HT1080 (cell line): Measurements from ENCODE around the gene INAVA. TPM values are rescaled to one million over a fixed set of nuclear protein-coding genes. Genes with fewer than 3 reads are reported as not detected.
A peak's percentile ranks its signal among the peaks of the same experiment; 100 is the strongest.
"Not testable (repeated sequence)": the region's sequence is repeated elsewhere in the genome, so short reads cannot be mapped to it uniquely, and the experiment has no call there.

ENCODE experiments used
- DNase-seq: peaks from one replicate; pipeline ENCODE4 v3.0.0-alpha.2; 2015; ENCODE audit warnings: low read depth
- small RNA-seq: library from RNA; depleted of rRNA; stranded (forward); fragments of <200 nt; gene quantifications from one replicate; pipeline ENCODE3, GENCODE V24; 2014
- total RNA-seq: library from RNA; depleted of rRNA; stranded (reverse); fragments of >200 nt; shearing (Covaris generic); gene quantifications from 2 replicates; pipeline ENCODE4 v1.2.3, GENCODE V29; 2014; rRNA removed

Gene INAVA
- total RNA-seq, 1 experiment from 2014 or later: not detected

GRCh38 chr1:200962151-200962550 lies 67.5 kb downstream of the INAVA start:
- not testable (repeated sequence) for DNase-seq

- no peak for DNase-seq
These were observed 67.9 kb downstream of the INAVA start for GRCh38 chr1:200962631-200963030.

- DNase-seq: peak; percentile 39
These were observed 68.4 kb downstream of the INAVA start for GRCh38 chr1:200963076-200963475.

GRCh38 chr1:200963888-200964287 lies 69.2 kb downstream of the INAVA start:
- not testable (repeated sequence) for DNase-seq

Small RNA genes lying within 50 kb of the gene (small RNA-seq; reads per million reads assigned to genes)
- not detected for gene RNU6-704P

Other genes starting within 250 kb of the INAVA start
- 12.6 and 13.8 TPM in 2 replicates for gene DDX59, start 225.0 kb upstream of the INAVA start, total RNA-seq
- gene CAMSAP2, start 156.0 kb upstream of the INAVA start, total RNA-seq: 17.0 and 17.8 TPM in 2 replicates
- not detected in 2 replicates for gene GPR25, start 21.9 kb upstream of the INAVA start, total RNA-seq
- 4.7 and 5.2 TPM in 2 replicates for gene KIF21B, start 128.8 kb downstream of the INAVA start, total RNA-seq
- gene CACNA1S, start 217.5 kb downstream of the INAVA start, total RNA-seq: not detected in 2 replicates
- gene ASCL5, start 232.3 kb downstream of the INAVA start, total RNA-seq: not detected in 2 replicates